Stimulated activated CD8-positive, alpha-beta memory T cell treated with anti-CD3 and anti-CD28 coated beads, Interleukin-2, amount 100 ng/mL, for 48 hours (primary cell): ENCODE measurements around the gene OR2T33.
"Not testable (repeated sequence)": the region's sequence is repeated elsewhere in the genome, so short reads cannot be mapped to it uniquely, and the experiment has no call there.

Experiments
- DNase-seq, 2 donors: peaks; one replicate each; pipeline ENCODE4 v3.0.0-alpha.2; 2020; ENCODE audit warnings: low read depth in 2 of 2

Gene OR2T33

GRCh38 chr1:248277876-248278275 is at the start of gene OR2T33:
Gene OR2T33 (minus strand): TSS chr1:248277976. CDS start chr1:248273814, 4,162 bp downstream.
- no peak for DNase-seq

- no peak for DNase-seq
Observed at GRCh38 chr1:248324468-248324867, 46.7 kb upstream of the OR2T33 start, which contains the start of gene OR2M7. Gene OR2M7 (minus strand): TSS chr1:248324568. CDS start chr1:248324568, 0 bp downstream.

GRCh38 chr1:248316796-248317195 is 39.0 kb upstream of the OR2T33 start:
- DNase-seq = no peak

- not testable (repeated sequence) for DNase-seq
Observed at GRCh38 chr1:248306740-248307139, 29.0 kb upstream of the OR2T33 start.

GRCh38 chr1:248306103-248306502 is 28.3 kb upstream of the OR2T33 start:
- no peak for DNase-seq

GRCh38 chr1:248305672-248306071 is 27.9 kb upstream of the OR2T33 start:
- not testable (repeated sequence) for DNase-seq

- no peak for DNase-seq
Observed at GRCh38 chr1:248303324-248303723, 25.5 kb upstream of the OR2T33 start, which contains the start of gene OR2T12. Gene OR2T12 (minus strand): TSS chr1:248303424. CDS start chr1:248295578, 7,846 bp downstream.

- no peak for DNase-seq
Observed at GRCh38 chr1:248288391-248288790, 10.6 kb upstream of the OR2T33 start.

GRCh38 chr1:248273225-248273624 is 4.6 kb downstream of the OR2T33 start:
- DNase-seq = not testable (repeated sequence)

GRCh38 chr1:248268178-248268577 is 9.6 kb downstream of the OR2T33 start:
- no peak for DNase-seq

GRCh38 chr1:248259309-248259708 is 18.5 kb downstream of the OR2T33 start:
- not testable (repeated sequence) for DNase-seq

- DNase-seq = no peak
Observed at GRCh38 chr1:248243204-248243603, 34.6 kb downstream of the OR2T33 start.

GRCh38 chr1:248239478-248239877 is 38.3 kb downstream of the OR2T33 start:
- DNase-seq = no peak

- no peak for DNase-seq
Observed at GRCh38 chr1:248231117-248231516, 46.7 kb downstream of the OR2T33 start, which contains the start of gene OR2M4. Gene OR2M4 (plus strand): TSS chr1:248231417. CDS start chr1:248238929, 7,512 bp downstream.

GRCh38 chr1:248229360-248229908 is 48.3 kb downstream of the OR2T33 start:
- no peak for DNase-seq

GRCh38 chr1:248225537-248225936 is 52.2 kb downstream of the OR2T33 start:
- no peak for DNase-seq
